GM18861 (cell line): ENCODE measurements around the gene STRN3.
"Not testable (repeated sequence)": the region's sequence is repeated elsewhere in the genome, so short reads cannot be mapped to it uniquely, and the experiment has no call there.

Experiments
- ATAC-seq: cut with Tn5 transposase; IDR thresholded peaks from one replicate; pipeline ENCODE4 v1.9.1; 2021; ENCODE audit not compliant: unreplicated experiment

Gene STRN3

DNA sequence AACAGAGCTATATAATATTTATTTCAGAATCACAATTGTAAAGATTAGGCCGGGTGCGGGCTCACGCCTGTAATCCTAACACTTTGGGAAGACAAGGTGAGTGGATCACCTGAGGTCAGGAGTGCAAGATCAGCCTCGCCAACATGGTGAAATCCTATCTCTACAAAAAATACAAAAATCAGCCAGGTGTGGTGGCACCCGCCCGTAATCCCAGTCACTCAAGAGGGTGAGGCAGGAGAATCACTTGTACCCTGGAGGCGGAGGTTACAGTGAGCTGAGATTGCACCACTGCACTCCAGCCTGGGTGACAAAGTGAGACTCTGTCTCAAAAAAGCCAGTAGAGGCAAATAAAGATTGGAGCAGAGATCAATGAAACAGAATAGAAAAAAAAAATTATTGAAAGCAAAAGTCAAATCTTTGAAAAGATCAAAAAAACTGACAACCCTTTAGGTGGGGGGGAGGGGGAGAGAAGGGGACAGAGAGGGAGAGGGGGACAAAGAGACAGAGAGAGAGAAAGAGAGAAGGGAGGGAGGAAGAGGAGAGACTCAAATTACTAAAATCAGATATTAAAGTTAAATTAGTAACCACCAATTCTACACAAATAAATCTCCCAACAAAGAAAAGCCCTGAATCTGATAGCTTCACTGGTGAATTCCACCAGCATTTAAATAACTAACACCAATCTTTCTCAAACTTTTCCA is 53.1 kb downstream of the STRN3 start:
- no peak for ATAC-seq

DNA sequence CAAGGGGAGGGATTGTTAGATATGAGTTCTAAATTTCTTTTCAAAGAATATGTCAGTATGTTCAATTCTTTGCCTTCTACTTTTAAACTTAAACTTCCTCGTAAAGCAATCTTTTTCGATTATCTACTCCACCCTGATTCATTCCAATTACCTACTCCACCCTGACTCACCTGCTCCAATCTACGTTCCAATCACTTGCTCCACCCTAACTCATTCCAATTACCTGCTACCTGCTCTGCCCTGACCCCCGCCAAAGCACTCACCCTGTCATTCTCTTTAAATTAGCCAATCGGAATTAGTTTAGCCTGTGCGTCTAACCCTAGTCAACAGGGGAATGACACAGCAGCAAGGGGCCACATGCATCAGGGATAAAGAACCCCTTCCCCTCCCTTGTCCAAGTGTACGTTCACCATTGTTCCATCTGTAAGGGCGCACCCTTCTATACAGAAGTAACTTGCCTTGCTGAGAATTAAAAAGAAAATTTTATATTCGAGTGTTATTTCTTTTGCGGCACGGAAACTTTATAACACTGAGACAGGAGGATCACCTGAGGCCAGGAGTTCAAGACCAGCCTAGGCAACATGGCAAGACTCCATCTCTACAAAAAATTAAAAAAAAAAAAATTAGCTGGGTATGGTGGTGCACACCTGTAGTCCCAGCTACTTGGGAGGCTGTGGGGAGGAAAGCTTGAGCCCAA is 54.0 kb downstream of the STRN3 start:
- ATAC-seq = not testable (repeated sequence)

DNA sequence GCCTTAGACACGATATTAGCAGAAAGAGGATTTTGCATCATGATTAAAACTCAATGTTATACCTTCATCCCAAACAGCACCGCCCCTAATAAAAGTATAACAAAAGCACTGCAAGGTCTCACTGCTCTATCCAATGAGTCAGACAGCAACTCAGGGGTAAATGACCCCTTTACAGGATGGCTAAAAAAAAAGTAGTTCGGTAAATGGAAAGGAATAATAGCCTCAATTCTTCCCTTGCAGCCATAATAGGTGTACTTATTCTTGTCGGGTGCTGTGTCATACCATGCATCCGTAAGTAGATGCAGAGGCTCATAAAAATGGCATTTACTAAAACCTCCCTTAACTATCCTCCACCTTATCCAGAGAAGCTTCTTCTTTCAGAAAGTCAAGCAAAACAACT is 54.6 kb downstream of the STRN3 start:
- no peak for ATAC-seq

DNA sequence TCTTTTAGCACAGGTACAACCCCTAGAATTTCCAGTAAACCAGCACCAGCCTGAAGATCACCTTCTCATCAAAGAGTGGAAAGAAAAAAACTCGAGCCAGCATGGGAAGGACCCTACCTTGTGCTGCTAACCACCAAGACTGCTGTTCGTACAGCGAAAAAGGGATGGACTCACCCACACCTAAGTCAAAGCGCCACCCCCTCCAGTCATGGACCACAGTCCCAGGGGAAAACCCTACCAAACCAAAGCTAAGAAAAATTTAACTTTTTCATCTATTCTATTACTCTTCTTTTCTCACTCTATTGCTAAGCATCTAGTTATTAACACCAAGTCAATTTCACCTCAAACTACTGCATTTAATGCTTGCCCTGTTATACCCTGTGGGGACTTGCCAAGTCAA is 56.4 kb downstream of the STRN3 start:
- ATAC-seq = peak; percentile 83

DNA sequence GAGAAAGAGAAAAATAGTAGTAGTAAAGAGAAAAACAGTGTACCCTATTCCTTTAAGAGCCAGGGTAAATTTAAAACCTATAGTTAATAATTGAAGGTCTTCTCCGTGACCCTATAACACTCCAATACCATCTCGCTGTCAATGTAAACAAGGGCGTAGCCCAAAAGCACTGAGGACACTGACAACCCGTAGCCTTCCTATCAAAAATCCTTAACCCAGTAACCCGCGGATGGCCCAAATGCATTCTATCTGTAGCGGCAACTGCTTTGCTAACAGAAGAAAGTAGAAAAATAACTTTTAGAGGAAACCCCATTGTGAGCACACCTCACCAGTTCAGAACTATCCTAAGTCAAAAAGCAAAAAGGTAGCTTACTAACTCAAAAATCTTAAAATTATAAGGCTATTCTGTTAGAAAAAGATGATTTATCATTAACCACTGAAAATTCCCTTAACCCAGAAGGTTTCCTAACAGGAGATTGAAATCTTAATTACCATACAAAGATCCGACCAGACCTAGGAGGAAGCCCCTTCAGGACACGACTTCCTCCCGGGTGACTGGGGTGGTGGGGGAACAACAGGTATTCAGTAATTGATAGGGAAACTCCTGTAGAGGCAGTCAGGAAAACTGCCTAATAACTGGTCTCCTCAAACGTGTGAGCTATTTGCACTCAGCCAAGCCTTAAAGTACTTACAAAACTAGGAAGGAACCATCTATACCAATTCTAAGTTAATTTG is 58.6 kb downstream of the STRN3 start:
- not testable (repeated sequence) for ATAC-seq

DNA sequence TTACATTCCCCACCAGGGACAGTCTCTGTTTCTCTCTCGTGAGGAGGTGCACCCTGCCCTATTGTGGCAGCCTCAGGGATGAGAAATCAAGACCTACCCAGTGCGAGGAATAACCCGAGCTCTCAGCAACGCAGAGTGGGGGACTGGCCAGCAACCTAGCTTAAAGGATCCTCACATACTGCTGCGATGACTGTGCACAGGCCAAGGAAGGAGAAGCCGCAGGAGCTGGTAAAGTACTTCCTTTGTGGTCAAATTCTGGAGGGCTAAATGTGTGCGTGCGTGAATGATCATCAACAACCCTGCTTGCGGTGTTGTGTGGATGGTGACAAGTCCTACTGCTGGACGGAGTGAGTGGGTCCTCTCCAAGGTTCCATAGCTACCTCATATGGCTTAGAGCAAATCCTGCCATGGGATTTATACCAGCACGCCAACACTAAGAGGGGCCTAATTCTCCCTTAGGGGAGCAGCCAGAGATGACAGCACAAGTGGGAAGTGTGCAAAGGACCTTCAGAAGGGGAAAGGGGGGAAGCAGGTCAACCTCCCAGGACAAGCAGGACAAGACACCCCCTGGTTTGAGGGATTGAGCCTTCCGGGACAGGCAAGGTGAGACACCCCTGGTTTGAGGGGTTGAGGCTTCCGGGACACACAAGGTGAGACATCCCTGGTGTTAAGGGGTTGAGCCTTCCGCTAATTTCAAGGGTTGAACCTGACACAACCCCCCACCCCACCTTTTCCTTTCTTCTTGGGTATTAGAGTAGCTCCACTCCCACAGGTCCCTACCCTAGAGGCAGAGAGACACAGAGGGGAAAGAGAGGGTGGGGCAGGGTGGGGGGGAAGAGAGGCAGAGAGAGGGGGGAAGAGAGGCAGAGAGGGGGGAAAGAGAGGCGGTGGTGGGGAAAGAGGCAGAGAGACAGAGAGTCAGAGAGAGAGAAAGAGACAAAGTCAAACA is 59.5 kb downstream of the STRN3 start:
- ATAC-seq = no peak

DNA sequence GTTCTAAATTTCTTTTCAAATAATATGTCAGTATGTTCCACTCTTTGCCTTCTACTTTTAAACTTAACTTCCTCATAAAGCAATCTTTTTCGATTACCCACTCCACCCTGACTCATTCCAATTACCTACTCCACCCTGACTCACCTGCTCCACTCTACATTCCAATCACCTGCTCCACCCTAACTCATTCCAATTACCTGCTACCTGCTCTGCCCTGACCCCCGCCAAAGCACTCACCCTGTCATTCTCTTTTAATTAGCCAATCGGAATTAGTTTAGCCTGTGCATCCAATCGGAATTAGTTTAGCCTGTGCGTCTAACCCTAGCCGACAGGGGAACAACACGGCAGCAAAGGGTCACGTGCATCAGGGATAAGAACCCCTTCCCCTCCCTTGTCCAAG is 60.3 kb downstream of the STRN3 start:
- ATAC-seq = not testable (repeated sequence)

DNA sequence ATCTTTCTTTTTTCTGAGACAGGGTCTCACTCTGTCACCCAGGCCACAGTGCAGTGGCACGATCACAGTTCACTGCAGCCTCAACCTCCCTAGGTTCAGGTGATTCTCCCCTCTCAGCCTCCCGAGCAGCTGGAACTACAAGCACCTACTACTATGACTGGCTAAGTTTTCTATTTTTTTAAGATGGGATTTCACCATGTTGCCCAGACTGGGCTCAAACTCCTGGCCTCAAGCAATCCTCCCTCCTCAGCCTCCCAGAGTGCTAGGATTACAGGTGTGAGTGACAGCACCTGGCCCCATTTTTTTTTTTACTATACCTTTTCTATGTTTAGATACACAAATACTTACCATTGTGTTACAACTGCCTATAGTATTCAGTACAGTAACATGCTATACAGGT is 63.6 kb downstream of the STRN3 start:
- ATAC-seq = not testable (repeated sequence)

DNA sequence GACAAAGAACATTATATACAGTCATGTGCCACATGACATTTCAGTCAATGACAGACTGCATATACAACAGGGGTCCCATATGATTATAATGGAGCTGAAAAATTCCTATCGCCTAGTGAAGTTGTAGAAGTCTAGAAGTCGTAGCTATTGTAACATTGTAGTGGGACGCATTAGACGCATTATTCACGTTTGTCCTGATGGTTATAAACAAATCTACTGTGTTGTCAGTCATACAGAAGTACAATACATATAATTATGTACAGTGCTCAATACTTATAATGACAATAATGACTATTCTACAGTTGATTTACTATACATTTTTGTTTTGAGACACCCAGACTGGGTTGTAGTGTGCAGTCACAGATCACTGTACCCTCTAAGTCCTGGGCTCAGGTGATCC is 64.8 kb downstream of the STRN3 start:
- no peak for ATAC-seq

DNA sequence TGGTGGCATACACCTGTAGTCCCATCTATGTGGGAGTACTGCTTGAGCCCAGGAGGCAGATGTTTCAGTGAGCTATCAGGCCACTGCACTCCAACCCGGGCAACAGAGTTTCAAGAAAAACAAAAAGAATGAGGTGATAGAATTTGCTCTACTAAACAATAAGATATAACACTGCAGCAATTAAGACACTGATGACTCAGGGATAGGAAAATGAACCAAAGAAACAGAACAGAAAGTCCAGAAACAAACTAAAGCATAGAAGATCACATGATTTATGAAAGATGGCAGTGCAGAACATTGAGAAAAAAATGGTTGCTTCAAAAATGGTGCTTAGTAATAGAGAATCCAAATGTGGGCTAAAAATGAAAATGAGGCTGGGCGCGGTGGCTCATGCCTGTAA is 66.0 kb downstream of the STRN3 start:
- no peak for ATAC-seq

DNA sequence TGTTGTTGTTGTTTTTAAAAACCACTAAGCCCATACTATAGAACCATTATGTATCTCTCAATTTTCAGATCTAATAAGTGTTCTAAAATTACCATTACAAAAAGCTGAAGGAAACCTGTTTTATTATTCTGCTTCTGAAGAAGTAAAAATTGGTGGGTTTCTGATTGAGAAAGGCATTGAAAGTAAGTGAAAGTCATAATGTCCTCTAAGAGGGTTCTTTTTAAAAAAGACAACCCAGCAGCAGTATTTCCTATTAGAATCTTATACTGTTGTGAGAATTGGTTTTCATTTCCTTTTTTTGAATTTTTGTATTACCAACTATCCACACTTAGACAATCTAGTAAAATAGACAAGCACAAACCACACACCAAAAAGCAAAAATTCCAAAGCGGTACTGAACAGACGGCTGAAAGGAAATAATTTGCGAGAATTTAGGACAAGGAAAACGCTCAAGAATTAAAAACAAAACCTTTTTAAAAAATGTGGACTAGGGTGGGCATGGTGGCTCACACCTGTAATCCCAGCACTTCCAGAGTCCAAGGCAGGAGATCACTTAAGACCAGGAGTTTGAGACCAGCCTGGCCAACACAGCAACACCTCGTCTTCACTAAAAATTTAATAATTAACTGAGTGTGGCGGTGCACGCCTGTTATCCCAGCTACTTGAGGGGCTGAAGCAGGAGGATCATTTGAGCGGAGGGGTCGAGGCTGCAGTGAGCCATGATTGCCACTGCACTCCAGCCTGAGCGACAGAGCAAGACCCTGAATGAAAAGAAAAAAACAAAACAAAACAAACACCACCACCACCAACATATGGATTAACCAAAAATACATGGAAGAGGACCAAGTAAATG is 67.4 kb downstream of the STRN3 start:
- no peak for ATAC-seq

DNA sequence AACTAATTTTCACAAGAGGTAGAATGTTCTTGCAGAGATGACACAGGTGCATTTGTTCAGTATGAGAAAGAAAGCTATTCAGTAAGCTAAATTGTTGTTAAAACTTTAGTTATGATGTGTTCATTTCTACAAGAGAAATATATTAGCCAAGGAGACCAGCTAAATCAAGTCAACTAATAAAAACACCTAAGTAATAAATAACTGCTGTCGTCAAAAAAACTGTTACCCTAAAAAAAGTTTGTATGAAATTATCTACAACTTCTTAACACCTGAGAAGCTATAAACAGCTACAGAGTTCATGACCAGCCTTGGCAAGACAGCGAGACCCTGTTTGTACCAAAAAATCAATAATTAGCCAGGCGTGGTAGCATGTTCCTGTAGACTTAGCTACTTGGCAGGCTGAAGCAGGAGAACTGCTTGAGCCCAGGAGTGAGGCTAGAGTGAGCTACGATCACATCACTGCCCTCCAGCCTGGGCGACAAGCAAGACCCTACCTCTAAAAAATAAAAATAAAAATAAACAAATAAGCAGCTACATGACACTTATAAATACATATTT is 68.3 kb downstream of the STRN3 start:
- peak; percentile 91 for ATAC-seq

DNA sequence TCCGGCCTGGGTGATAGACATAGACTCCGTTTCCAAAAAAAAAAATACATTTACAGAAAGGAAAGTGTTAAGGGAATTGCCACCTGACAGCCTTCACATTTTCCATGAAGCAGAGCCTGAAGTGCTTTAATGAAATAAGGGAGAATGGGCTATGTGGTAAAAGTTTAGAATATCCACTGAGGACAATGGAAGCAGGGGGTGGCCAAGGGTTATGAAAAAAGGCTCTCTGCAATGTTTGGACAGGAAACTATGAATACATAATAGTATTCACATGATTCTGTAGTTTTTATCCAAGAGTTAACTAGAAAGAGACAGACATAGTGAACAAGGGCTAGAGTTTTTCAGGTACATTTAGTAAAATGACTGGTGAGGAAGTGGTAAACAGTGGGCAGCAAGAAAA is 76.5 kb downstream of the STRN3 start:
- no peak for ATAC-seq

DNA sequence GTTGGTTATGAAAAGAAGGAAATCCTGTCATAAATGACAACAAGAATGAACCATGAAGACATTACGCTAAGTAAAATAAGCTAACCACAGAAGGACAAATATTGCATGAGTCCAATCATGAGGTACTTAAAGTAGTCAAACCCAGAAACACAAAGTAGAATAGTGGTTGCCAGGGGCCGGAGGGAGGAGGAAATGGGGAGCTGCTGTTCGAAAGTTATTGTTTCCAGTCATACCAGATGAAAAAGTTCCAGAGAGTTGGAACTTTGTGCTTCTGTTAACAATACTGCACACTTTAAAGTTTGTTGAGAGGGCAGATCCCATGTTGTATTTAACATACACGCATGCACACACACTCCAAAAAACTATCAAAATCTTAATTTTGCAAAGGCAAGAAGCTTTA is 82.5 kb downstream of the STRN3 start:
- no peak for ATAC-seq

DNA sequence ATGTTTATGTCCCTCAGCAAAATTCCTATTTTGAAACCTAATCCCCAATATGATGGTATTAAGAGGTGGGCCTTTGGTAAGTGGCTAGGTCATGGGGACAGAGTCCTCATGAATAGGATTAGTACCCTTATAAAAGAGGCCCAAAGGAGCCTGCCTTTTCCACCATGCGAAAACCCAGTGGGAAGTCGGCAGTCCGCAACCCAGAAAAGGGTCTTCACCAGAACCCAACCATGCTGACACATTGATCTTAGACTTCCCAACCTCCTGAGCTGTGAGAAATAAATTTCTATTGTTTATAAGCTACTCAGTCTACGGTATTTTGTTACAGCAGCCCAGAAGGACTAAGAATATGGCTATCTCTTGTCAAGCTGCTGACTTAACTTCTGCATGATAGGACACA is 85.3 kb downstream of the STRN3 start:
- no peak for ATAC-seq

DNA sequence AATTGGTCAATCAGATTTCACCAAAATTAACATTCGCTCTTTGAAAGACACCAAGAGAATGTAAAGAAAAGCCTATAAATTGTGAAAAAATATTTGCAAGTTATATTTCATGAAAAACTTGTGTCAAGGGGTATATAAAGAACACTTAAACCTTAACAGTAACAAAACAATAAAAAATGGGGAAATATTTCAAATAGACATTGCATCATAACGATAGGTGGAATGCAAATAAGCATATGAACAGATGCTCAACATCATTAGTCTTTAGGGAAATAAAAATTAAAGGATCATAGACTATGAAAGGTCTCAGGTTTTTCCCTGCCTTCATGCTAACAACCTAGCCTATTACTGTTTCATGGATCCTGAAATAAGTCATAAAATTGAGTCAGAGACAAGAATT is 87.6 kb downstream of the STRN3 start:
- no peak for ATAC-seq

DNA sequence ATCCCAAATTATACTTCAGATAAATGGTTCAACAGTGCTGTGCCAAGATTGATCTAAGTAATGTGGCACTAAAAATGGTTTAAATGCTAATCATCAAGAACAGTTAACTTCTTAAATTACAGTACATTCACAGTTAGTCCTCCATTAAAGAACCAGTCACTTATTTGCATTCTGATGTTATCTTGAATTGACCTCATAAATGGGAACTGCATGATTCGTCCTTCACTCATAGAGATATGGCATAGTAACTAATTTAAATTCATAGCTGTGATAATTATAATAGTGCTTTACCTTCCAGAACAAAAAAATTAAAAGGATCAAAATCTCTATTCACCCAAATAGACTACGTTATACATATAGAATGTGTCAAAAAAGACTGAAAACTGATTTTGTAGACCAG is 90.7 kb downstream of the STRN3 start:
- ATAC-seq = no peak

DNA sequence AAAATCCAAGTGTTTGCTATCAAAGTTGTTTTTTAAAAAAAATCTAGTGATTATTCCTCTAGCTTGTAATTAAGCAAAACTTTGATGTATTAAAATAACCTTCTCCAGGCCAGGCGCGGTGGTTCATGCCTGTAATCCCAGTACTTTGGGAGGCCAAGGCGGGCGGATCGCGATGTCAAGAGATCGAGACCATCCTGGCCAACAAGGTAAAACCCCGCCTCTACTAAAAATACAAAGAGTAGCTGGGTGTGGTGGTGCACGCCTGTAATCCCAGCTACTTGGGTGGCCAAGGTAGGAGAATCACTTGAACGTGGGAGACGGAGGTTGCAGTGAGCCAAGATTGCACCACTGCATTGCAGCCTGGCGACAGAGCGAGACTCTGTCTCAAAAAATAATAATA is 92.2 kb downstream of the STRN3 start:
- not testable (repeated sequence) for ATAC-seq

DNA sequence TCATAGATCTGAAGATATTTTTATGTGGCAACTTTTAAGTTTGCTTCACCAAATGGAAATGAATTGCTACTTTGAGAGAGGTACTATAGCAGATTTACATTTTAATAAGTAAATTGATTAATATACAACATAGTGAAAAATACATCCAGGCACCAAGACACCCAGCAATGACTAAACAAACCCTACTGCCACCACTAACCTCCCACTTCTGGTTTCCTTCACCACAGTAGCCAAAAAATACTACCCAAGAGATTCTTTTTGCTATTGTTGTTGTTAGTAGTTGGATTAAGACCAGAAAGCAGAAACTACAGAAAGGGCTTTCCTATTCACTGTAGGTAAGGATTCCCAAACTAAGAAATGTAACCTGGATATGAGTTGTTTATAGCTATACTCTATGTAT is 97.7 kb downstream of the STRN3 start:
- no peak for ATAC-seq

DNA sequence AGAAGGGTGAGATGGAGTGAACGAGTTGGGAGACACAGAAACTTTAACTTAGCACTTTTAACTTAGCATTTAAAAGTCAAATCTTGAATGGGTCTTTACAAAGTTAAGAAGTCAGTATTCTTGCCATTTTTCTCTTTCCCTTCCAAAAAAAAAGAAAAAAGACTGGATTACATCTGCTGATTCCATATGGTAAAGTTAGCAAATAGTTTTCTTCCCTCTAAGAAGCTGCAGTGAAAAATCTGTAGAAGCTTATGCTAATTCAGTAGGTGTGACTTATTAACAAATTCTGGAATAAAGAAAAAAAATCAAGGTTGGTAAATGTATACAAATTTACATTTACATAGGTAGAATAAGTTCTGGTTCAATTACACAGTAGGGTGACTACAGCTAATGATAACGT is 100.9 kb downstream of the STRN3 start:
- no peak for ATAC-seq
